ENCODE results near the gene DNAJC18. TPM values are rescaled to one million over a fixed set of nuclear protein-coding genes. Genes with fewer than 3 reads are reported as not detected.

Gene DNAJC18
- total and polyA plus RNA-seq, 8 donors: 1.1 to 5.8 (median 1.9) TPM

- ATAC-seq (peak; percentile 49 to 73 (median 66)), FAIRE-seq (no peak), DNase-seq (peak in 3 of 6 donors; percentile 43 to 67 (median 50))
- H3K4me1 ChIP-seq: peaks cover 0 to 14% (median 2%) of the 10 kb centered on the region in 3 donors
- H3K27me3 ChIP-seq: no peaks in the 10 kb centered on the region
- WGBS, 2 donors: 37 to 40% methylated on average over 10 of the region's 10 CpGs
- H3K9me3 ChIP-seq: no peaks in the 10 kb centered on the region
- H3K27ac ChIP-seq: peak within 1 kb of the TSS; percentile 25 to 76 (median 34)
- H3K4me3 ChIP-seq: no peak within 1 kb of the TSS
- intact Hi-C loops (cut with DNase I): no loop called here
- H3K36me3 ChIP-seq: no peaks in the 10 kb centered on the region
- TF ChIP-seq CTCF (IDR thresholded peaks at IDR 0.05): no peak
Observed at GRCh38 chr5:139383275-139383992, 55.9 kb downstream of the DNAJC18 start, which contains the start of gene SLC23A1. TSS of gene SLC23A1 (minus strand) at chr5:139383297. CDS start at chr5:139383253, 44 bp downstream.

- Histone ChIP-seq H3K4me1 (peaks cover 0 to 14% (median 2%) of the 10 kb centered on the region in 3 donors), H3K36me3 (no peaks in the 10 kb centered on the region), H3K9me3 (no peaks in the 10 kb centered on the region), H3K27me3 (no peaks in the 10 kb centered on the region), H3K27ac (peak overlapping the region in 2 of 4 donors; percentile 22 to 36), H3K4me3 (no peak overlapping the region)
- WGBS, 2 donors: 48 to 52% methylated on average over 3 of the region's 3 CpGs
- intact Hi-C loops (cut with DNase I): no loop called here
- FAIRE-seq (no peak), ATAC-seq (no peak), DNase-seq (peak in 1 of 6 donors; percentile 20)
- no peak for TF ChIP-seq CTCF (IDR thresholded peaks at IDR 0.05)
Observed at GRCh38 chr5:139382807-139383206, 56.5 kb downstream of the DNAJC18 start.

- peak in 1 of 6 donors; percentile 58 for DNase-seq
- Histone ChIP-seq H3K4me1 (peaks cover 0 to 14% (median 2%) of the 10 kb centered on the region in 3 donors), H3K36me3 (no peaks in the 10 kb centered on the region), H3K27me3 (no peaks in the 10 kb centered on the region), H3K4me3 (no peak overlapping the region), H3K9me3 (no peaks in the 10 kb centered on the region), H3K27ac (peak overlapping the region in 1 of 4 donors; percentile 36)
- intact Hi-C loops (cut with DNase I): no loop called here
- whole genome bisulfite sequencing, 2 donors: 82 to 87% methylated on average over 26 to 28 of the region's 28 CpGs
- no peak for ATAC-seq
- no peak for FAIRE-seq
- TF ChIP-seq CTCF (IDR thresholded peaks at IDR 0.05): no peak
Observed at GRCh38 chr5:139381837-139382761, 57.2 kb downstream of the DNAJC18 start.

- DNase-seq: peak in 1 of 6 donors; percentile 49
- intact Hi-C loops (cut with DNase I): no loop called here
- no peak for FAIRE-seq
- H3K9me3 ChIP-seq: no peaks in the 10 kb centered on the region
- H3K27me3 ChIP-seq: no peaks in the 10 kb centered on the region
- no peak overlapping the region for H3K27ac ChIP-seq
- no peaks in the 10 kb centered on the region for H3K36me3 ChIP-seq
- H3K4me1 ChIP-seq: peaks cover 0 to 14% (median 2%) of the 10 kb centered on the region in 3 donors
- no peak overlapping the region for H3K4me3 ChIP-seq
- no peak for TF ChIP-seq CTCF (IDR thresholded peaks at IDR 0.05)
- ATAC-seq: no peak
- WGBS, 2 donors: 80 to 85% methylated on average over 15 of the region's 15 CpGs
Observed at GRCh38 chr5:139379626-139380449, 59.5 kb downstream of the DNAJC18 start.
